HepG2 (cell line): Measurements from ENCODE around the gene EVL. TPM values are rescaled to one million over a fixed set of nuclear protein-coding genes. Genes with fewer than 3 reads are reported as not detected.

Experiments
- ATAC-seq: fragments of 200-7000 bp; cut with Tn5 transposase; 3 replicates; pipeline ENCODE4 v1.9.1; 2020; ENCODE audit warnings: mild to moderate bottlenecking, moderate library complexity
- BruUV-seq: library from RNA; stranded (reverse); fragments of 400-500 nt; replicated peaks from 2 replicates; lab custom pipeline; 2021; lab: Mats Ljungman, UMichigan
- CTCF ChIA-PET: fragments of 300-600 bp; formaldehyde crosslinking; extraction: SDS; loops from one replicate; lab custom pipeline; 2021; ENCODE audit warnings: low total read pairs, inconsistent platforms, low intra/inter-chr PET ratio; lab: Yijun Ruan, JAX
- POLR2A ChIA-PET: fragments of 350-600 bp; sonication (Branson Sonifier 250); formaldehyde crosslinking; loops from one replicate; lab custom pipeline; 2020; ENCODE audit warnings: antibody characterized with exemption, inconsistent platforms; lab: Yijun Ruan, JAX
- DNase-seq: peaks from one replicate; pipeline ENCODE4 v3.0.0-alpha.2; 2015; ENCODE audit warnings: low spot score
- FAIRE-seq: peaks from 3 replicates; lab custom pipeline; 2011; peaks lifted over from hg19 to GRCh38; lab: Jason Lieb, UNC
- H2AFZ ChIP-seq: one replicate; pipeline ENCODE4 v1.6.1; 2011; ENCODE audit warnings: low read length, inconsistent platforms
- H3K27ac ChIP-seq: fragments of 300-600 bp; 3 replicates; pipeline ENCODE4 v1.8.0; 2011; ENCODE audit warnings: mixed run types, mild to moderate bottlenecking, mixed read lengths, low read length, inconsistent platforms; ENCODE audit not compliant: insufficient read depth; ENCODE audit errors: extremely low read length
- H3K27me3 ChIP-seq, 2 experiments: fragments of 200-600 bp in 1 of 2; 2 replicates in 1 of 2; 3 replicates in 1 of 2; pipeline versions ENCODE4 v1.6.0 to v1.8.0; 2011; ENCODE audit warnings: low read length in 2 of 2, mild to moderate bottlenecking in 2 of 2, moderate library complexity in 2 of 2, inconsistent platforms in 1 of 2; ENCODE audit not compliant: insufficient read depth in 2 of 2, control insufficient read depth in 1 of 2
- H3K36me3 ChIP-seq, 2 experiments: fragments of 200-600 bp in 1 of 2; replicated peaks in 1 of 2; 2 replicates in 1 of 2; 3 replicates in 1 of 2; pipeline versions ENCODE4 v1.5.1 to v1.8.0; 2011; ENCODE audit warnings: low read length in 2 of 2, inconsistent platforms in 1 of 2; ENCODE audit not compliant: insufficient read depth in 2 of 2, control insufficient read depth in 1 of 2
- H3K4me1 ChIP-seq: 2 replicates; pipeline ENCODE4 v1.5.1; 2012; ENCODE audit warnings: low read length, inconsistent platforms; ENCODE audit not compliant: insufficient read depth
- H3K4me2 ChIP-seq: 2 replicates; pipeline ENCODE4 v1.6.0; 2011; ENCODE audit warnings: low read depth, low read length, inconsistent platforms
- H3K4me3 ChIP-seq, 3 experiments: fragments of 200-600 bp in 1 of 3; sonication (generic), shearing (Covaris generic) in 1 of 3; replicated peaks in 1 of 3; 2 replicates each; pipeline ENCODE4 v1.5.1; 2011 to 2016; ENCODE audit warnings: low read length in 3 of 3, inconsistent platforms in 2 of 3, low read depth in 2 of 3, mild to moderate bottlenecking in 2 of 3, control low read depth in 1 of 3, mixed read lengths in 1 of 3; ENCODE audit not compliant: insufficient read depth in 1 of 3
- H3K79me2 ChIP-seq: one replicate; pipeline ENCODE4 v1.6.1; 2011; ENCODE audit warnings: low read length, inconsistent platforms; ENCODE audit not compliant: insufficient read depth
- H3K9ac ChIP-seq: 2 replicates; pipeline ENCODE4 v1.6.0; 2011; ENCODE audit warnings: mild to moderate bottlenecking, low read depth, low read length, inconsistent platforms; ENCODE audit not compliant: insufficient read depth
- H3K9me3 ChIP-seq: 2 replicates; pipeline ENCODE4 v1.5.1; 2012; ENCODE audit warnings: mild to moderate bottlenecking, low read length
- H4K20me1 ChIP-seq: 2 replicates; pipeline ENCODE4 v1.6.0; 2011; ENCODE audit warnings: inconsistent platforms, mild to moderate bottlenecking, low read length, moderate library complexity; ENCODE audit not compliant: insufficient read depth
- ARHGAP35 ChIP-seq: sonication (generic); formaldehyde crosslinking; IDR thresholded peaks from 2 replicates; pipeline ENCODE4 v1.9.0; 2022; ENCODE audit warnings: mild to moderate bottlenecking, inconsistent platforms, moderate library complexity, missing genetic modification reagents, borderline replicate concordance
- ARID2 ChIP-seq: sonication (generic); formaldehyde crosslinking; IDR thresholded peaks from 2 replicates; pipeline ENCODE4 v1.8.1; 2022; ENCODE audit warnings: mild to moderate bottlenecking, missing genetic modification reagents, borderline replicate concordance
- GABPA ChIP-seq, 2 experiments: IDR thresholded peaks; 2 replicates each; pipeline ENCODE4 v1.6.1; 2011 to 2016; ENCODE audit warnings: low read depth in 2 of 2, low read length in 1 of 2, missing biosample characterization in 1 of 2, missing genetic modification characterization in 1 of 2
- HOXD1 ChIP-seq: sonication (generic); formaldehyde crosslinking; IDR thresholded peaks from 2 replicates; pipeline ENCODE4 v1.5.0; 2020; ENCODE audit warnings: missing genetic modification reagents
- MYC ChIP-seq: sonication (generic); formaldehyde crosslinking; IDR thresholded peaks from 2 replicates; pipeline ENCODE4 v1.9.0; 2021; ENCODE audit warnings: missing genetic modification reagents, borderline replicate concordance
- NAIF1 ChIP-seq: sonication (generic); formaldehyde crosslinking; IDR thresholded peaks from 2 replicates; pipeline ENCODE4 v1.5.0; 2020; ENCODE audit warnings: mild to moderate bottlenecking, missing genetic modification reagents, borderline replicate concordance
- NFYB ChIP-seq: sonication (generic); formaldehyde crosslinking; IDR thresholded peaks from 2 replicates; pipeline ENCODE4 v1.4.0; 2020; ENCODE audit warnings: missing genetic modification reagents
- TAF1 ChIP-seq: sonication (generic); formaldehyde crosslinking; IDR thresholded peaks from 2 replicates; pipeline ENCODE4 v1.4.0; 2020; ENCODE audit warnings: missing genetic modification reagents
- ZNF18 ChIP-seq: sonication (generic); formaldehyde crosslinking; IDR thresholded peaks from 2 replicates; pipeline ENCODE4 v1.8.0; 2022; ENCODE audit warnings: mild to moderate bottlenecking, missing genetic modification reagents; ENCODE audit not compliant: insufficient replicate concordance
- ZNF674 ChIP-seq: sonication (generic); formaldehyde crosslinking; IDR thresholded peaks from 2 replicates; pipeline ENCODE4 v1.5.0; 2020; ENCODE audit warnings: low read depth, mild to moderate bottlenecking, missing genetic modification reagents
- ZNF704 ChIP-seq: sonication (generic); formaldehyde crosslinking; IDR thresholded peaks from 2 replicates; pipeline ENCODE4 v1.8.1; 2023; ENCODE audit warnings: mild to moderate bottlenecking, inconsistent platforms, moderate library complexity, missing genetic modification reagents, borderline replicate concordance
- WGBS: methylation state at CpG from one replicate; pipeline ENCODE4 v1.1.6; 2017; ENCODE audit warnings: low lambda C conversion rate; 5-methylcytosine and 5-hydroxymethylcytosine counted together
- in situ Hi-C: cut with HindIII; loops from 2 replicates; pipeline ENCODE4 v1.10.0; 2017; ENCODE audit warnings: low pct_unique_long_range_greater_than_20kb; ENCODE audit not compliant: extremely low pct_ligation_motif_present
- intact Hi-C: fragments of 100-400 bp; cut with micrococcal nuclease; formaldehyde crosslinking; loops from one replicate; pipeline ENCODE4 v1.10.0; 2022; ENCODE audit not compliant: unreplicated experiment
- polyA plus RNA-seq, 8 experiments: library from polyadenylated mRNA; depleted of rRNA in 3 of 8; stranded (reverse) in 7 of 8; unstranded in 1 of 8; fragments of >200 nt; fragmentation: Illumina TruSeq in 4 of 8; extraction: Trizol in 4 of 8; gene quantifications; 2 replicates each; pipeline versions ENCODE4 v1.2.1 to v1.2.3, GENCODE V29; 2011 to 2016; ENCODE audit warnings: low read depth in 4 of 8, missing spikeins in 1 of 8, mixed read lengths in 1 of 8; ENCODE audit not compliant: insufficient read depth in 1 of 8
- total RNA-seq, 5 experiments: library from RNA; depleted of rRNA; stranded (reverse); fragments of >200 nt; fragmentation: Illumina TruSeq; extraction: Trizol; gene quantifications; 2 replicates each; pipeline ENCODE4 v1.2.3, GENCODE V29; 2016; ENCODE audit warnings: low read depth in 1 of 5
- TF ChIP-seq, protein P1 (sequence below): sonication (generic); formaldehyde crosslinking; IDR thresholded peaks from 2 replicates; pipeline ENCODE4 v1.5.1; 2020; ENCODE audit warnings: missing genetic modification reagents, mild to moderate bottlenecking, borderline replicate concordance
- TF ChIP-seq, protein P2 (sequence below): sonication (generic); formaldehyde crosslinking; IDR thresholded peaks from 2 replicates; pipeline ENCODE4 v1.5.0; 2020; ENCODE audit warnings: mild to moderate bottlenecking, missing genetic modification reagents
- TF ChIP-seq, protein P3 (sequence below): fragments of 450-650 bp; IDR thresholded peaks from 2 replicates; pipeline ENCODE4 v1.6.1; 2017

The EVL gene
- total and polyA plus RNA-seq, 2 of the 13 experiments (the other 11 are each of a cell fraction or from before 2014, with no cell fraction given), result 15.1 to 31.2 TPM

- 98% methylated on average over 6 of the region's 6 CpGs for WGBS
- CTCF ChIA-PET, result no interaction called here
- Histone ChIP-seq H3K36me3 (no peaks in the 10 kb centered on the region), H3K79me2 (no peaks in the 10 kb centered on the region), H3K27ac (no peak overlapping the region), H3K4me2 (no peak overlapping the region), H3K9me3 (no peaks in the 10 kb centered on the region), H3K9ac (no peak overlapping the region), H3K27me3 (no peaks in the 10 kb centered on the region), H3K4me3 (no peak overlapping the region), H2AFZ (no peak overlapping the region), H3K4me1 (peaks cover 43% of the 10 kb centered on the region), H4K20me1 (no peaks in the 10 kb centered on the region)
- intact Hi-C loops (no loop called here), in situ Hi-C loops (no loop called here)
- ATAC-seq (no peak), FAIRE-seq (no peak), DNase-seq (no peak)
- POLR2A ChIA-PET, result no interaction called here
- BruUV-seq, result no TSS peak
- TF ChIP-seq TAF1 (CRISPR knock-in tag) (no peak), NFYB (CRISPR knock-in tag) (no peak), ZNF674 (CRISPR knock-in tag) (no peak), ARID2 (CRISPR knock-in tag) (no peak), MYC (CRISPR knock-in tag) (no peak), ZNF18 (no peak), HOXD1 (CRISPR knock-in tag) (no peak), NAIF1 (CRISPR knock-in tag) (no peak), GABPA (IDR thresholded peaks at IDR 0.05; ENCODE audit: low read depth, low read length) (no peak), GABPA (CRISPR knock-in tag; IDR thresholded peaks at IDR 0.05; ENCODE audit: low read depth) (no peak), ZNF704 (no peak), ARHGAP35 (CRISPR knock-in tag) (no peak)
- TF ChIP-seq, protein P1, sequence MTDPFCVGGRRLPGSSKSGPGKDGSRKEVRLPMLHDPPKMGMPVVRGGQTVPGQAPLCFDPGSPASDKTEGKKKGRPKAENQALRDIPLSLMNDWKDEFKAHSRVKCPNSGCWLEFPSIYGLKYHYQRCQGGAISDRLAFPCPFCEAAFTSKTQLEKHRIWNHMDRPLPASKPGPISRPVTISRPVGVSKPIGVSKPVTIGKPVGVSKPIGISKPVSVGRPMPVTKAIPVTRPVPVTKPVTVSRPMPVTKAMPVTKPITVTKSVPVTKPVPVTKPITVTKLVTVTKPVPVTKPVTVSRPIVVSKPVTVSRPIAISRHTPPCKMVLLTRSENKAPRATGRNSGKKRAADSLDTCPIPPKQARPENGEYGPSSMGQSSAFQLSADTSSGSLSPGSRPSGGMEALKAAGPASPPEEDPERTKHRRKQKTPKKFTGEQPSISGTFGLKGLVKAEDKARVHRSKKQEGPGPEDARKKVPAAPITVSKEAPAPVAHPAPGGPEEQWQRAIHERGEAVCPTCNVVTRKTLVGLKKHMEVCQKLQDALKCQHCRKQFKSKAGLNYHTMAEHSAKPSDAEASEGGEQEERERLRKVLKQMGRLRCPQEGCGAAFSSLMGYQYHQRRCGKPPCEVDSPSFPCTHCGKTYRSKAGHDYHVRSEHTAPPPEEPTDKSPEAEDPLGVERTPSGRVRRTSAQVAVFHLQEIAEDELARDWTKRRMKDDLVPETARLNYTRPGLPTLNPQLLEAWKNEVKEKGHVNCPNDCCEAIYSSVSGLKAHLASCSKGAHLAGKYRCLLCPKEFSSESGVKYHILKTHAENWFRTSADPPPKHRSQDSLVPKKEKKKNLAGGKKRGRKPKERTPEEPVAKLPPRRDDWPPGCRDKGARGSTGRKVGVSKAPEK (CRISPR knock-in tag), result no peak
- TF ChIP-seq, protein P2, sequence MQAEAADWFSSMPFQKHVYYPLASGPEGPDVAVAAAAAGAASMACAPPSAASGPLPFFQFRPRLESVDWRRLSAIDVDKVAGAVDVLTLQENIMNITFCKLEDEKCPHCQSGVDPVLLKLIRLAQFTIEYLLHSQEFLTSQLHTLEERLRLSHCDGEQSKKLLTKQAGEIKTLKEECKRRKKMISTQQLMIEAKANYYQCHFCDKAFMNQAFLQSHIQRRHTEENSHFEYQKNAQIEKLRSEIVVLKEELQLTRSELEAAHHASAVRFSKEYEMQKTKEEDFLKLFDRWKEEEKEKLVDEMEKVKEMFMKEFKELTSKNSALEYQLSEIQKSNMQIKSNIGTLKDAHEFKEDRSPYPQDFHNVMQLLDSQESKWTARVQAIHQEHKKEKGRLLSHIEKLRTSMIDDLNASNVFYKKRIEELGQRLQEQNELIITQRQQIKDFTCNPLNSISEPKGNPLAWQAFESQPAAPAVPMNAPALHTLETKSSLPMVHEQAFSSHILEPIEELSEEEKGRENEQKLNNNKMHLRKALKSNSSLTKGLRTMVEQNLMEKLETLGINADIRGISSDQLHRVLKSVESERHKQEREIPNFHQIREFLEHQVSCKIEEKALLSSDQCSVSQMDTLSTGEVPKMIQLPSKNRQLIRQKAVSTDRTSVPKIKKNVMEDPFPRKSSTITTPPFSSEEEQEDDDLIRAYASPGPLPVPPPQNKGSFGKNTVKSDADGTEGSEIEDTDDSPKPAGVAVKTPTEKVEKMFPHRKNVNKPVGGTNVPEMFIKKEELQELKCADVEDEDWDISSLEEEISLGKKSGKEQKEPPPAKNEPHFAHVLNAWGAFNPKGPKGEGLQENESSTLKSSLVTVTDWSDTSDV (CRISPR knock-in tag), result no peak
- TF ChIP-seq, protein P3, sequence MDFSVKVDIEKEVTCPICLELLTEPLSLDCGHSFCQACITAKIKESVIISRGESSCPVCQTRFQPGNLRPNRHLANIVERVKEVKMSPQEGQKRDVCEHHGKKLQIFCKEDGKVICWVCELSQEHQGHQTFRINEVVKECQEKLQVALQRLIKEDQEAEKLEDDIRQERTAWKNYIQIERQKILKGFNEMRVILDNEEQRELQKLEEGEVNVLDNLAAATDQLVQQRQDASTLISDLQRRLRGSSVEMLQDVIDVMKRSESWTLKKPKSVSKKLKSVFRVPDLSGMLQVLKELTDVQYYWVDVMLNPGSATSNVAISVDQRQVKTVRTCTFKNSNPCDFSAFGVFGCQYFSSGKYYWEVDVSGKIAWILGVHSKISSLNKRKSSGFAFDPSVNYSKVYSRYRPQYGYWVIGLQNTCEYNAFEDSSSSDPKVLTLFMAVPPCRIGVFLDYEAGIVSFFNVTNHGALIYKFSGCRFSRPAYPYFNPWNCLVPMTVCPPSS, result no peak
These were observed 22.9 kb upstream of the EVL start for GRCh38 chr14:100042286-100042685.
